ENCODE data around the gene TMEM108.

- TF ChIP-seq, protein P1, sequence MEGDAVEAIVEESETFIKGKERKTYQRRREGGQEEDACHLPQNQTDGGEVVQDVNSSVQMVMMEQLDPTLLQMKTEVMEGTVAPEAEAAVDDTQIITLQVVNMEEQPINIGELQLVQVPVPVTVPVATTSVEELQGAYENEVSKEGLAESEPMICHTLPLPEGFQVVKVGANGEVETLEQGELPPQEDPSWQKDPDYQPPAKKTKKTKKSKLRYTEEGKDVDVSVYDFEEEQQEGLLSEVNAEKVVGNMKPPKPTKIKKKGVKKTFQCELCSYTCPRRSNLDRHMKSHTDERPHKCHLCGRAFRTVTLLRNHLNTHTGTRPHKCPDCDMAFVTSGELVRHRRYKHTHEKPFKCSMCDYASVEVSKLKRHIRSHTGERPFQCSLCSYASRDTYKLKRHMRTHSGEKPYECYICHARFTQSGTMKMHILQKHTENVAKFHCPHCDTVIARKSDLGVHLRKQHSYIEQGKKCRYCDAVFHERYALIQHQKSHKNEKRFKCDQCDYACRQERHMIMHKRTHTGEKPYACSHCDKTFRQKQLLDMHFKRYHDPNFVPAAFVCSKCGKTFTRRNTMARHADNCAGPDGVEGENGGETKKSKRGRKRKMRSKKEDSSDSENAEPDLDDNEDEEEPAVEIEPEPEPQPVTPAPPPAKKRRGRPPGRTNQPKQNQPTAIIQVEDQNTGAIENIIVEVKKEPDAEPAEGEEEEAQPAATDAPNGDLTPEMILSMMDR (IDR thresholded peaks at IDR 0.05; ENCODE audit: low read length), result no peak
- TF ChIP-seq EZH2 (IDR thresholded peaks at IDR 0.05; ENCODE audit: borderline replicate concordance, low read length), result no peak
Observed at GRCh38 chr3:133380481-133381225, 342.5 kb downstream of the TMEM108 start.

Data from OCI-LY1 (cell line).